ENCODE results near the gene PAK4.
A peak's percentile ranks its signal among the peaks of the same experiment; 100 is the strongest.
"Not testable (repeated sequence)": the region's sequence is repeated elsewhere in the genome, so short reads cannot be mapped to it uniquely, and the experiment has no call there.

PAK4 gene

GRCh38 chr19:39100500-39101166 lies 25.0 kb upstream of the PAK4 start:
- no peak for DNase-seq

- no peak for DNase-seq
Observed at GRCh38 chr19:39103151-39103550, 22.4 kb upstream of the PAK4 start.

GRCh38 chr19:39104186-39104596 lies 21.4 kb upstream of the PAK4 start:
- no peak for DNase-seq

GRCh38 chr19:39106194-39106593 lies 19.4 kb upstream of the PAK4 start:
- DNase-seq: no peak

GRCh38 chr19:39109641-39110040 lies 15.9 kb upstream of the PAK4 start:
- DNase-seq: no peak

GRCh38 chr19:39110263-39110967 lies 15.2 kb upstream of the PAK4 start:
- peak; percentile 57 for DNase-seq

- no peak for DNase-seq
Observed at GRCh38 chr19:39111593-39112199, 13.9 kb upstream of the PAK4 start.

GRCh38 chr19:39112338-39112890 lies 13.2 kb upstream of the PAK4 start:
- DNase-seq: no peak

- no peak for DNase-seq
Observed at GRCh38 chr19:39113199-39113598, 12.4 kb upstream of the PAK4 start.

GRCh38 chr19:39115105-39115847 lies 10.3 kb upstream of the PAK4 start:
- DNase-seq: no peak

- not testable (repeated sequence) for DNase-seq
Observed at GRCh38 chr19:39117023-39117422, 8.6 kb upstream of the PAK4 start.

- no peak for DNase-seq
Observed at GRCh38 chr19:39119830-39120229, 5.8 kb upstream of the PAK4 start.

- no peak for DNase-seq
Observed at GRCh38 chr19:39122934-39123731, 2.5 kb upstream of the PAK4 start.

GRCh38 chr19:39124136-39124764 lies 1.3 kb upstream of the PAK4 start:
- DNase-seq: no peak

- no peak for DNase-seq
Observed at GRCh38 chr19:39125199-39125553, 410 bp upstream of the PAK4 start.

GRCh38 chr19:39126312-39127187 lies 964 bp downstream of the PAK4 start:
- no peak for DNase-seq

- peak; percentile 65 for DNase-seq
Observed at GRCh38 chr19:39127812-39128515, 2.4 kb downstream of the PAK4 start.

- DNase-seq: no peak
Observed at GRCh38 chr19:39128516-39129079, 3.0 kb downstream of the PAK4 start.

GRCh38 chr19:39129116-39129515 lies 3.5 kb downstream of the PAK4 start:
- no peak for DNase-seq
